ENCODE measurements around the gene ZNF180. TPM values are rescaled to one million over a fixed set of nuclear protein-coding genes. Genes with fewer than 3 reads are reported as not detected.
"Not testable (repeated sequence)": the region's sequence is repeated elsewhere in the genome, so short reads cannot be mapped to it uniquely, and the experiment has no call there.

ZNF180 gene
- 2.9 TPM for polyA plus RNA-seq (2012; ENCODE audit: low read depth, missing spikeins)

DNA sequence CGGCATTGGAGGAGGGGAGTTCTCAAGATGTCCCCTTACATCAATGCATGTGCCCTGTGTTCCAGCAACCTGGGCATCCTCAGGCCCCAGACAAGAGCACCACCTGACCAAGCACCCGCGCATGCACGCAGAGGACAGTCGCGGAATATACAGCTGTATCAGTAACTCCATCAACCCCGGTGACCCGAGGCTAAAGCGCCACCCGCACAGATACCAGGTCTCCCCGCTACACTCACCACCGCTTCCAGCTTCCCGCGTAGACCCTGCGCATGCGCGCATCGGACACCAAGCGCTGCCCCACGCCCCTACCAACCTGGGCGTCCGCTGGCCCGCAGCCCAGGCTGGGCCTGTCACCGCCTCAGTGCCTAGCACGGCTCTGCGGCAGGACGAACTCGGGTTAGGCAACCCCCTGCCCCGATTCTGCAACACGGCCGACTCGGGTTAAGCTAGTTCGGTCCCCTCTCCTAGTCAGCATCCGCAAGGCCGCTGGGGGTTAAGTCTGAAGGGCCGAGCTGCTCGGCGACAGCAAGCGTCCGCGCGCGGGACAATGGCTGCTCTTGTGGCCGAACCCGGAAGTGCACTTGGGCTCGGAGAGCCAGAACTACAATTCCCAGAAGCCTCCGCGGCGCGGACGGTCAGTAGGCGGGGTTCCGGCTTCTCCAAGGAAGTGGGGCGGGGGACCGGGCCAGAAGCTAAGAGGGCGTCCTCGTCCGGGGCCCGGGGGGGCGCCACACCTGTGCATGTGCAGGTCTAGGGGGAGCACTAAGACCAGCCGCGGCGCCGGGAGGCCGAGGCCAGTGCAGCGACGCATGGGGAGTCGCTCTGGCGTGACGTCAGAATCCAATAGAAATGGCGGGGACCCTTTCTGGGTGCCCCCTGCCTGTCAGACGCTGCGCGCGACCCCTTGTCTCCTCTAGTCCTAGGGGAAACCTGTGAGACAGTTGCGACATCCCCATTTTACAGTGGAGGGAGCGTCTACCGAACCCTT lies at the start of gene ZNF180:
TSS of gene ZNF180 (minus strand) at position 561 of the 988 bp plus-strand sequence. CDS start 3,188 bp downstream, outside the sequence.
- TF ChIP-seq POLR2A (IDR thresholded peaks at IDR 0.05; ENCODE audit: low read depth, low read length) (peak; percentile 85), TAF1 (IDR thresholded peaks at IDR 0.05; ENCODE audit: low read depth, low read length) (peak; percentile 82), POLR2AphosphoS5 (IDR thresholded peaks at IDR 0.05; ENCODE audit: low read depth, low read length) (peak; percentile 61), PAX5 (IDR thresholded peaks at IDR 0.05; ENCODE audit: insufficient read depth, low read length, severe bottlenecking) (peak; percentile 72), POU2F2 (IDR thresholded peaks at IDR 0.05; ENCODE audit: low read depth, low read length) (no peak), SPI1 (IDR thresholded peaks at IDR 0.05; ENCODE audit: low read depth, low read length) (peak; percentile 43)
- DNase-seq (ENCODE audit: insufficient read length, low spot score) (peak; percentile 92), FAIRE-seq (peak; percentile 99)

DNA sequence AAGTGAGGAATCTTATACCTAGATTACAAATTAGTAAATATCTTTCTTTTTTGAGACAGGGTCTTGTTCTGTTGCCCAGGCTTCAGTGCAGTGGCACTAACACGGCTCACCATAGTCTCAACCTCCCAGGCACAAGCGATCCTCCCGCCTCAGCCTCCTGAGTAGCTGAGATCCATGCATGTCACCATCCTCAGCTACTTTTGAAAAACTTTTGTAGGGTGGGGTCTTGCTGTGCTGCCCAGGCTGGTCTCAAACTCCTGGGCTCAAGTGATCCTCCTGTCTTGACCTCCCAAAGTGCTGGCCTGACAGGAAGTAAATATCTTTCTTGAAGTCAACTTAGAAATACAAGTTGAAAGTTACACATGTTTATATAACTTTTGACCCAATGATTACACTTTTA lies 49.2 kb upstream of the ZNF180 start:
- FAIRE-seq (no peak), DNase-seq (ENCODE audit: insufficient read length, low spot score) (no peak)
- TF ChIP-seq POU2F2 (IDR thresholded peaks at IDR 0.05; ENCODE audit: low read depth, low read length) (no peak), POLR2AphosphoS5 (IDR thresholded peaks at IDR 0.05; ENCODE audit: low read depth, low read length) (no peak), TAF1 (IDR thresholded peaks at IDR 0.05; ENCODE audit: low read depth, low read length) (no peak), PAX5 (IDR thresholded peaks at IDR 0.05; ENCODE audit: insufficient read depth, low read length, severe bottlenecking) (no peak), SPI1 (IDR thresholded peaks at IDR 0.05; ENCODE audit: low read depth, low read length) (no peak), POLR2A (IDR thresholded peaks at IDR 0.05; ENCODE audit: low read depth, low read length) (no peak)

DNA sequence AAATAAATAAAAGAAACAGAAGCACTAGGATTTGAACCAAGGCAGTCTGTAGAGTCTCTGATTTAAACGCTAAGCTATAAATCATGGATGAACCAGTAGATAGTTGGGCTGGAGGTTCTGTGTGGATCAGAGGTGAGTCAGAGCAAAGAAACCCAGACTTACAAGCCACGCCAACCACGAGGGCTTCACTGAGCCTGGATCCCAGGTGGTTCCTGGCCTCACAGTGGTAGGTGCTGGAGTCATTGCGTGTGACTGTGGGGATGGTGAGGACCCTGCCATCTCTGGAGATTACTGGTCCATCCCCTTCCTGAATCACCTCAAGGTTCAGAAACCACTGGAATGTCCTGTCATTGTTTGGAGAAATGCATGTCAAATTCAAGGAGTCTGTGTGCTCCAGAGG lies 48.4 kb upstream of the ZNF180 start:
- FAIRE-seq (no peak), DNase-seq (ENCODE audit: insufficient read length, low spot score) (no peak)
- TF ChIP-seq PAX5 (IDR thresholded peaks at IDR 0.05; ENCODE audit: insufficient read depth, low read length, severe bottlenecking): no peak
- no peak for TF ChIP-seq POU2F2 (IDR thresholded peaks at IDR 0.05; ENCODE audit: low read depth, low read length)
- no peak for TF ChIP-seq SPI1 (IDR thresholded peaks at IDR 0.05; ENCODE audit: low read depth, low read length)
- TF ChIP-seq POLR2A (IDR thresholded peaks at IDR 0.05; ENCODE audit: low read depth, low read length): no peak
- no peak for TF ChIP-seq POLR2AphosphoS5 (IDR thresholded peaks at IDR 0.05; ENCODE audit: low read depth, low read length)
- no peak for TF ChIP-seq TAF1 (IDR thresholded peaks at IDR 0.05; ENCODE audit: low read depth, low read length)

DNA sequence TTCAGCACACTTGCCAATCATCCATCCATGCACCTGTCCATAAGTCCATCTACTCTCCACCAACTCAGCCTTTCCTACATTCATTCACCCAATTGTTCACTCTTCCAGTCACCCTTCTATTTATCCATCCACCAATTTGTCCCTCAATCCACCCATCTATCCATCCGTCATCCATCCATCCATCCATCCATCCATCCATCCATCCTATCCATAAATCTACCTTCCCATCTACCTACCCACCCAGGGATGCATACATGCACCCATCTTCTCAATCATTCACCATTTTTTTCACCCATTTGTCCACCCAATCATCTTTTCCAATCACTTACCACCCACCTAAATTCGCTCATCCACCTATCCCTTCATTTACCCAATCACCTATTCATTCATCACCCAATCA lies 43.7 kb upstream of the ZNF180 start:
- DNase-seq (ENCODE audit: insufficient read length, low spot score) (no peak), FAIRE-seq (no peak)
- TF ChIP-seq TAF1 (IDR thresholded peaks at IDR 0.05; ENCODE audit: low read depth, low read length) (no peak), SPI1 (IDR thresholded peaks at IDR 0.05; ENCODE audit: low read depth, low read length) (no peak), POLR2A (IDR thresholded peaks at IDR 0.05; ENCODE audit: low read depth, low read length) (no peak), POLR2AphosphoS5 (IDR thresholded peaks at IDR 0.05; ENCODE audit: low read depth, low read length) (no peak), POU2F2 (IDR thresholded peaks at IDR 0.05; ENCODE audit: low read depth, low read length) (no peak), PAX5 (IDR thresholded peaks at IDR 0.05; ENCODE audit: insufficient read depth, low read length, severe bottlenecking) (no peak)

DNA sequence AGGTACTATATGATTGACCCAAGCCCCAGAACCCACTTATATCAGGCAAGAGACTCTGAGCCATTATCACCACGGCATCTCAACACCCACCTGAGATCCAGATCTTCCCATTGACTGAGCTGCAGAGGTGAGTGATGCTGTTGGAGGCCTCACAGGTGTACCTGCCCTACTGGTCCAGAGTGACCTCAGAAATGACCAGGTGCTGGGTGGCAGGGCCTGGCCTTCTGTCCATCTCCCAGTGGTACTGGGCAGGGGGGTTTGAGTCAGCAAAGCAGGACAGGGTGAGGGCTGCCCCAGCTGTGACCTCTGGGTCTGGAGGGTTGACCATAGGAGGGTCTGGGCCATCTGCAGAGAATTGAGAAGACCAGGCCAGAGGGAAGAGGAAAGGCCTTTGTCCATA lies 42.3 kb upstream of the ZNF180 start:
- DNase-seq (ENCODE audit: insufficient read length, low spot score) (no peak), FAIRE-seq (no peak)
- TF ChIP-seq TAF1 (IDR thresholded peaks at IDR 0.05; ENCODE audit: low read depth, low read length) (no peak), POLR2AphosphoS5 (IDR thresholded peaks at IDR 0.05; ENCODE audit: low read depth, low read length) (no peak), PAX5 (IDR thresholded peaks at IDR 0.05; ENCODE audit: insufficient read depth, low read length, severe bottlenecking) (no peak), SPI1 (IDR thresholded peaks at IDR 0.05; ENCODE audit: low read depth, low read length) (no peak), POU2F2 (IDR thresholded peaks at IDR 0.05; ENCODE audit: low read depth, low read length) (no peak), POLR2A (IDR thresholded peaks at IDR 0.05; ENCODE audit: low read depth, low read length) (no peak)

DNA sequence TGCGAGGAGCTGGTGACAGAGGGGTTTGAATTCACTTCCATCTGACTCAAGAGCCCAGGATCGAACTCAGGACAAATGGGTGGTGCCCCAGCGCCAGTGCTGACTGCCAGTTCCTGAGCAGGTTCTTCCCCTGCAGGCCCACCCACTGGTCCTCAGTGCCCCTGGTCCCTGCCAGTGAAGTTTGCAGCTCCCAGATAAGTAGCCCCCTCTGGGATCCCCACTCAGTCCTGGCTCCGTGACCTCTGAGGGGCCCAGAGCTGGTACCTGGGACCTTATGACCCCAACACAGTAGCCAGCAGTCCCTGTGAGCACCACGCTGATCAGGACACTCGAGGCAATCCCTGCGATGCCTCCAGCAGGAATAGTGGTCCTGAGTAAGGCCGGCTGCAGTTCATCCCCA lies 40.4 kb upstream of the ZNF180 start:
- TF ChIP-seq POU2F2 (IDR thresholded peaks at IDR 0.05; ENCODE audit: low read depth, low read length): no peak
- no peak for TF ChIP-seq SPI1 (IDR thresholded peaks at IDR 0.05; ENCODE audit: low read depth, low read length)
- no peak for TF ChIP-seq POLR2AphosphoS5 (IDR thresholded peaks at IDR 0.05; ENCODE audit: low read depth, low read length)
- no peak for TF ChIP-seq POLR2A (IDR thresholded peaks at IDR 0.05; ENCODE audit: low read depth, low read length)
- no peak for TF ChIP-seq TAF1 (IDR thresholded peaks at IDR 0.05; ENCODE audit: low read depth, low read length)
- no peak for TF ChIP-seq PAX5 (IDR thresholded peaks at IDR 0.05; ENCODE audit: insufficient read depth, low read length, severe bottlenecking)
- no peak for DNase-seq (ENCODE audit: insufficient read length, low spot score)

DNA sequence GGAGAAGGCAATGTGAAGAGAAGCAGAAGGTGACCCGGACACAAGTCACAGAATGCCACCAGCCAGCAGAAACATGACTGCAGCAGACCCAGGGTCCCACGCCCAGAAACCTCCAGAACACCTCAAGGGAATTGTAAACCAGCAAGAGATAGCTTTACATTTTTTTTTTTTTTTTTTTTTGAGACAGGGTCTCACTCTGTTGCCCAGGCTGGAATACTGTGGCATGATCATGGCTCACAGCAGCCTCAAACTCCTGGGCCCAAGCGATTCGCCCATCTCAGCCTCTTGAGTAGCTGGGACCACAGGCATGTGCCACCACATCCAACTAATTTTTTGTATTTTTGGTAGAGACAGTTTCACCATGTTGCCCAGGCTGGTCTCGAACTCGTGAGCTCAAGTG lies 39.7 kb upstream of the ZNF180 start:
- TF ChIP-seq TAF1 (IDR thresholded peaks at IDR 0.05; ENCODE audit: low read depth, low read length) (no peak), POU2F2 (IDR thresholded peaks at IDR 0.05; ENCODE audit: low read depth, low read length) (no peak), PAX5 (IDR thresholded peaks at IDR 0.05; ENCODE audit: insufficient read depth, low read length, severe bottlenecking) (no peak), SPI1 (IDR thresholded peaks at IDR 0.05; ENCODE audit: low read depth, low read length) (no peak), POLR2AphosphoS5 (IDR thresholded peaks at IDR 0.05; ENCODE audit: low read depth, low read length) (no peak), POLR2A (IDR thresholded peaks at IDR 0.05; ENCODE audit: low read depth, low read length) (no peak)
- FAIRE-seq (no peak), DNase-seq (ENCODE audit: insufficient read length, low spot score) (no peak)

More for the DNA sequence above, 40.4 kb upstream of the ZNF180 start:
- no peak for FAIRE-seq

DNA sequence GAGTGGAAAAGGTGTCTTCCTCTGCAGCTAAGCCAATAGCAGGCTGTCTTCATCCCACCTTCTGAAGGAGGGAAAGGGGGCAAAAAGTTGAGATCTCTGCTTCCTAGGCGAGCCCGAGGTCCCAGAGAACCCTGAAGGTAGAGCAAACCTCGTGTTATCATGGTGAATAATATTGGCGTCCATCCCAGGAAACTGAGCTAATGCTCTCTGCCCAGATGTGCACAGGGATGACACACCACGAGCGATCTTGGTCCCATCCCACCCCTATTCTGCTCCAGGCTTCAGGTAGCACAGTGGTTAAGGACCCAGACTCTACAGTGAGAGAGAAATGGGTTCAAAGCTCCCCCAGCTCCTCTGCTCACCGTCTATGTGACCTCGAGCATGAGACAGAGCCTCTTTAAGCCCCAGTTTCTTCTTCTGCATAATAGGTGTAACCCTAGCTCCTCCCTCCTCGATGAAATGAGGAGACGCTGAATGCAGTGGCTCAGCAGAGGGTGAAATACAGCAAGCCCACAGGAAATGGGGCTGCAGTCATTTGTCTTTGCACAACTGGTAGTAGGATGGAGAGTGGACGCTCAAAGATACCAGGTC lies 39.0 kb upstream of the ZNF180 start:
- FAIRE-seq: no peak
- TF ChIP-seq PAX5 (IDR thresholded peaks at IDR 0.05; ENCODE audit: insufficient read depth, low read length, severe bottlenecking): no peak
- no peak for TF ChIP-seq SPI1 (IDR thresholded peaks at IDR 0.05; ENCODE audit: low read depth, low read length)
- no peak for TF ChIP-seq POLR2A (IDR thresholded peaks at IDR 0.05; ENCODE audit: low read depth, low read length)
- TF ChIP-seq POLR2AphosphoS5 (IDR thresholded peaks at IDR 0.05; ENCODE audit: low read depth, low read length): no peak
- TF ChIP-seq TAF1 (IDR thresholded peaks at IDR 0.05; ENCODE audit: low read depth, low read length): no peak
- TF ChIP-seq POU2F2 (IDR thresholded peaks at IDR 0.05; ENCODE audit: low read depth, low read length): no peak
- DNase-seq (ENCODE audit: insufficient read length, low spot score): no peak

DNA sequence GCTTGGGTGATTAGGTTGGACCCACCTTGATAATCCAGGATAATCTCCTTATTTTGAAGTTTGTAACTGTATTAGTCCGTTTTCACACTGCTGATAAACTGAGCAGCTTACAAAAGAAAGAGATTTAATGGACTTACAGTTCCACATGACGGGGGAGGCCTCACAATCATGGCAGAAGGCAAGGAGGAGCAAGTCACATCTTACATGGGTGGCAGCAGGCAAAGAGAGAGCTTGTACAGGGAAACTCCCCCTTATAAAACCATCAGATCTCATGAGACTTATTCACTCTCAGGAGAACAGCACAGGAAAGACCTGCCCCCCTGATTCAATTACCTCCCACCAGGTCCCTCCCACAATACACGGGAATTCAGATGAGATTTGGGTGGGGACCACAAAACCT lies 35.0 kb upstream of the ZNF180 start:
- not testable (repeated sequence) for DNase-seq (ENCODE audit: insufficient read length, low spot score); FAIRE-seq
